Suprapubic skin (tissue), 4 donors: ENCODE data around the gene WDR46.

Experiments used
- POLR2A ChIP-seq, 2 donors: fragments of 450-650 bp; IDR thresholded peaks; one replicate each; pipeline ENCODE4 v1.6.1; 2017; ENCODE audit warnings: antibody characterized with exemption in 2 of 2, mild to moderate bottlenecking in 2 of 2, moderate library complexity in 2 of 2
- POLR2AphosphoS5 ChIP-seq, 3 donors: sonication (generic); formaldehyde crosslinking; IDR thresholded peaks; one replicate each; pipeline ENCODE4 v1.6.1; 2017; ENCODE audit warnings: antibody characterized with exemption in 3 of 3
- TF ChIP-seq, protein P1 (sequence below), 2 donors: fragments of 200-600 bp in 1 of 2; fragments of 450-650 bp in 1 of 2; sonication (generic) in 1 of 2; IDR thresholded peaks; one replicate each; pipeline ENCODE4 v1.5.1; 2016 to 2019; ENCODE audit warnings: antibody characterized with exemption in 2 of 2, mild to moderate bottlenecking in 1 of 2, moderate library complexity in 1 of 2

DNA sequence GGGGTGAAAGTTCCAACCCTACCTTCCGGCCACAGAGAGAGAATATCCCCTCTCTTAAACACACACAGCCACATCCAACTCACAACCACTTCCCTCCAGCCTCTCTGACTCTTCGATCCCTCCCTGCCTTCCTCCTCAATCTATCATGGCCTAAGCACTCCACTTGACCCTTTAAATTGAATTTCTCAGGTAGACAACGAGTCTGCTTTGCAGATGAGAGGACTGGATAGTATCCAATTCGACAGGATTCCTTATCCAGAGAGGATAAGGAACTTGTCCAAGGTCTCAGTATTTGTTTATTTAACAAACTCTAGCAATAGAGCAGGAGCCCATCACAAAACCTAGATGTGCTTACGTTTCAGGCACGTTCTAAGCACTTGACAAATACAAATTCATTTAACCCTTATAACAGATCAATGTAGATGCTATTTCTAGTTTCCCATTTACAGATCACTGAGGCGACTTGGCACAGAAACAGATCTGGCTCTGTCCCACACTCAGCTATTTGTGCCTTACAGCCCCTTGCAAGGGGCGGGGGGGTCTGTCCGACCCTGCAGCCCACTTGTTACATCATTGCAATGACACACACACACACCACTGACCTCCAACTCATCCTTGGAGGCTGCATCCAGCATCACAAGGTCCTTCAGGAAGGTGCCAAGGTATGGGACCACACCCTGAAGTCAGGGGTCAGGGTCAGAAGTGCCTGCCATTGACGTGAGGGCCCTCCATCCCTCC is 5.2 kb upstream of the WDR46 start:
- TF ChIP-seq, protein P1, sequence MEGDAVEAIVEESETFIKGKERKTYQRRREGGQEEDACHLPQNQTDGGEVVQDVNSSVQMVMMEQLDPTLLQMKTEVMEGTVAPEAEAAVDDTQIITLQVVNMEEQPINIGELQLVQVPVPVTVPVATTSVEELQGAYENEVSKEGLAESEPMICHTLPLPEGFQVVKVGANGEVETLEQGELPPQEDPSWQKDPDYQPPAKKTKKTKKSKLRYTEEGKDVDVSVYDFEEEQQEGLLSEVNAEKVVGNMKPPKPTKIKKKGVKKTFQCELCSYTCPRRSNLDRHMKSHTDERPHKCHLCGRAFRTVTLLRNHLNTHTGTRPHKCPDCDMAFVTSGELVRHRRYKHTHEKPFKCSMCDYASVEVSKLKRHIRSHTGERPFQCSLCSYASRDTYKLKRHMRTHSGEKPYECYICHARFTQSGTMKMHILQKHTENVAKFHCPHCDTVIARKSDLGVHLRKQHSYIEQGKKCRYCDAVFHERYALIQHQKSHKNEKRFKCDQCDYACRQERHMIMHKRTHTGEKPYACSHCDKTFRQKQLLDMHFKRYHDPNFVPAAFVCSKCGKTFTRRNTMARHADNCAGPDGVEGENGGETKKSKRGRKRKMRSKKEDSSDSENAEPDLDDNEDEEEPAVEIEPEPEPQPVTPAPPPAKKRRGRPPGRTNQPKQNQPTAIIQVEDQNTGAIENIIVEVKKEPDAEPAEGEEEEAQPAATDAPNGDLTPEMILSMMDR (IDR thresholded peaks at IDR 0.05), result no peak
- TF ChIP-seq POLR2A (IDR thresholded peaks at IDR 0.05) (no peak), POLR2AphosphoS5 (IDR thresholded peaks at IDR 0.05) (no peak)
